ENCODE data around the gene TLR6.

DNA sequence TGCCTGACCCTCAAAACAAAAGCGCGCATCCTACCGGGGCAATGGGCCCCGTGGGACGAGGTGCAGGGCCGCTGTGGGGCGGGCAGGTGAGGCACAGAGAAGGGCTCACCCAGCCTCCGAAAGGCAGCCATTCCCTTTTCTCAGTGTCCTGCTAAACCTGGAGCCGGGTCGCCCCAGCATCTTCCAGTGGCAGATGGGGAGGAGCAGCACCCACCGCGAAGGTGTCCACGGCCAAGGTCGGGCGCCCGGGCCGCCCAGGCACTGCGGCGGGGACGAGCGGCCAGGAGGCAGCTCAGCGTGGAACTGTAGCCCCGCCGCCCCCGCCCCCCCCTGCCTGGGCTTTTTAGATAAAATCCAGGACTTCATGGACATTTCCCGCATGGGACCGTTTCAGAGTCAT lies 32.9 kb downstream of the TLR6 start:
- TF ChIP-seq POLR2A (IDR thresholded peaks at IDR 0.05; ENCODE audit: low read length) (no peak), GATA1 (IDR thresholded peaks at IDR 0.05; ENCODE audit: low read depth, low read length) (no peak)
